ENCODE results near the gene APOL2.
"Not testable (repeated sequence)": the region's sequence is repeated elsewhere in the genome, so short reads cannot be mapped to it uniquely, and the experiment has no call there.

The APOL2 gene

DNA sequence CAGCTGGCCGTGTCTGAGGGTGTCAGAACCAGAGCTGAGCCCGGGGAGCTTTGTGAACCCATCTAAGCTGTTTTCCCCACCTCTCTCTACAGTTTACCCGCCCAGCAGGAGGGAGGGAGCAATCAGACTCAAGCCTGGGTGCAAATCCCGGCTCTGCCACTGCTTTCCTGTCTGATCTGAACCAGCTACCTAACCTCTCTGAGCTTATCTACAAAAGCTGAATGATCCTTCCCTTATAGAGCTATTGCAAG is 252 bp downstream of the APOL2 start:
- no peak for DNase-seq (ENCODE audit: low read depth in 2 of 2)

DNA sequence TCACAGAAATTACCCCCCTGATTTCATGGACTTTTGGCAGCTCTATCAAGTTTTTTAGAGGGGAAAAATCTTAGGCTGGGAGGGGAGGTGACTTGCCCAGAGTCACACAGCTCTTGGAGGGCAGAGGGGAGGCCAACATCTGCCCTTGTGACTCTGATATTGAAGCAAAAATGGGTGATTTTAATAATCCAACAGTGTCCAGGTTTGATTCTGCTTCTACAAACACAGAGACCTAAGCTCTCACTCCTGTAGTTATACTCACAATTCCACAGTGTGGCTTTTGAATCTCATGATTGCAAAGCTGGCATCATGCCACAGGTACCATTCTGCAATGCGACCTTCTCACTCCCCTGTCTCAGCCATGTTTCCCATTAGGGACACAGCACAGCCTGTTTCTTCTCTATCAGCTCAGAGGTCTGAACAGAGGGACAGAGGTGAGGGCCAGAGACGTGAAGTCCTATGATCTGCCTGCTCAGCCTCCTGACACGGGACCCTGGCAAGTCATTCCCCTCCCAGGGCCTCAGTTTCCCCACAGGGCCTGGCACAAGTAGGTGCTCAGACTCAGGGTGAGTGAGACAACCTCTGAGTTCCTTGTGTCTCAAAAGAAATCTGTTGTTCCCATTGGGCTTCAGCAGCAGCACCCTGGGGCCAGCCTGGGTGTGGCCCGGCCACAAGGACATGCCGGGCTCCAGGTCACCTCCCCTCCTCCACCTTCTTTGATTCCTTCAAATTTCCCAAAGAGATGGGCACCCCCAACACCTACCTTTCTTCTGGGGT is 766 bp downstream of the APOL2 start:
- no peak for DNase-seq (ENCODE audit: low read depth in 2 of 2)

DNA sequence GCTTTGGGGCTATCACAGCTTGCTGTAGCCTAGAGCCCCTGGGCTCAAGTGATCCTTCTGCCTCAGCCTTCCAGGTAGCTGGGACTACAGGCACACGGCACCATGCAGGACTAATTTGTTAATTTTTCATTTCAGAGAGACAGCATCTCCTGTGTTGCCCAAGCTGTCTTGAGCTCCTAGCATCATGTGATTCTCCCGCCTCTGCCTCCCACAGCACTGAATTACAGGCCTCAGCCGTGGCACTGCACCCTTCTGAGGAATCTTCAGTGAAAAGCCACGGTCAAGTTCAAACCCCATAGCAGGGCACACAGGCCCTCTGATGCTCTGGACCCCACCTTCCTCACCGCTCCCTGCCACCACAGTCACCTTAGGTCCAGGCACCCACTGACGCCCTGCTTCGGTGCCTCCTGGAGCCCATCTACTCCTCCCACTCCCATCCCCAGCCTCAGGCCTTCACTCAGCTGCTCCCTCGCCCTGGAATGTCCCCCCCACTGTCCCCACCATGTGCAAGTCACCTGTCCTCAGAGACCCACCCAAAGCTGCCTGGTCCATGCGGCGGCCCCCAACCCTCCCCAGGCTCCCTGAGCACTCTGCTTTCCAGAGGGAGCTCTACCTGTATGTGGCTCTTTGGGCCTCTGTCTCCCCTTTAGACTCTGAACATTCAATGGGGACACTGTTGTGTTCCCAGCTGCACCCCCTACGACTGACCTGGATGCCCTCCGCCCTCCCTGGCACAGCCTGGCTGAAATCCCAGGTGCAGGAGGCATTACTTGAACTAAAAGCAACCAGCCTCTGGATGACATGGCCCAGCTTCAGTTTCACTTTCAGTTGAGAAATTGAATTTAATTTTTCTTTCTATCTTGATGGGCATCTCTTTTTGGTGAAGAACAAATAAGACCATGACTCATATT is 1.6 kb downstream of the APOL2 start:
- no peak for DNase-seq (ENCODE audit: low read depth in 2 of 2)

DNA sequence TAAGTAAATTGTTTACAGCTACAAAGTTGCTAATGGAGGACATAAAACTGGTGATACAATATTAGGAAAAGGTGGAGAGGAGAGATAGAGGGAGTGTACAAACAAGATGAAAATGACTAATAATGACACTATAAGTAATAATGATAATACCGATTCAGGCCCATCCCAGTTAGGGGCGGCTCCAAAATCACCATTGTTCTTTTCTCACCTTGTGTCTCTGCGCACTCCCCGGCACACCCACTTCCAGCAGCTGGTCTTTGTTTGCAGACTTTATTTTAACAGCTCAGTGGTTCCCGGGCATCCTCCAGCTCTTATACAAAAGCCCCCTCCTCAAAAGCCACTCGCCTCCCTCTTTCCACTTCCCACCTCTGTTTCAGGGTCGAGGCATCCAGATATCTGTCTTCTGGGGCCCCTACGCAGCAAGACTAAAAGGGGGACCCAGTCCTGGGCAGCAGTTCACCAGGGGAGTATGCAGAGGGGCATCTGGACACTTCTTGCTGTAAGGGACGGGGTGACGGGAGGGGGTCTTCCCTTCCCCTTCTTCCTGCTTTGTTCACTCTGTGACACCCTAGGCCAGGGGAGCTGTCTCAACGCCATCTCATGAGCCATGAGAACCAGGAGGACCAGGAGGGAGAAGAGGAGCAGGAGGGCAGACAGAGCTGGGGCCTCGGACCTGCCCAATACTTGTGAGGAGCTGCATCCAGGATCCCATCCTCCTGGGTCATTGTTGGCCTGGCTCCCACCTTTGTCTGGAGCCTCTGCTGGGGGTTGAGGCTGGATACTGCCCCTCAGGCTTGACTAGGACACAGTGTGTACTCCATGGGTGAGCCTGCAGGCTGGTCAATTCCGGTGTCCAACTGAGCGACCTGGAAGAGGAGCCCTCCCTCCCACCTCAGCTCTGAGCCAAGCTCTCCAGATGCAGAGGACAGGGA is 2.7 kb downstream of the APOL2 start:
- no peak for DNase-seq (ENCODE audit: low read depth in 2 of 2)

DNA sequence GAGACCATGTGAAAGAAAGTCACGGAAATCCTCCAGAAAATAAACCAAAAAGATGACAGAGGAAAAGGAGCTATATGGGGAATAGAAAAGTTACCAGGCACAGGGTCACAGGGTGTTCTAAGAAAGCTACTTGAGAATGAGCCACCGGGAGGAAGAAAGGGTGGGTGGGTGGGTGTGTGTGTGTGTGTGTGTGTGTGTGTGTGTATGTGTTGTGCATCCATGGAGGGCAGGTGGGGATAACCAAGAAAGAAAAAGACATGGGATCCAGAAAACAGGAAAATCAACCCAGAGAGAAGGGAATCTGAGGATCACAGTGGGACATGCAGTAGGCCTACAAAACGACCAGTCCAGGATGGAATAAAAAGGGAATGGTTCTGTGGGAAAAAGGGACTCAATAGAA is 3.7 kb downstream of the APOL2 start:
- no peak for DNase-seq (ENCODE audit: low read depth in 2 of 2)

DNA sequence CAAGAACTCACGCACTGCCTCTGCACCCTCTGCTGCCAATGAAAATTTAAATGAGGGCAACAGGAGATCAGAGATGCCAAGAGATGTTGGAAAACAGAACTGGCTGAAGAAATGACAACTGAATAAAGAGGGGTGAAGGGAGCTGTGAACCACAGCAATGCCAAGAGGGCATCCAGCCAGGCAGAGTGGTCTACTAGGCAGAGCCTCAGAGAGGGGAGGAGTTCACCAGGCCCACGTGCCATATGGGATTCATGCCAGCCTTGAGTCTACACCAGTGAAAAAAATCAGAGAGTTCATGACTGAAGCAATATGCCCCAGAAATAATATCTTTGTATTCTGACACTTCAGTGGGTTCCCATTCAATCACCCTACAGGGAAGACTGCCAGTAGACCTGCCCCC is 4.4 kb downstream of the APOL2 start:
- DNase-seq (ENCODE audit: low read depth in 2 of 2) = no peak

DNA sequence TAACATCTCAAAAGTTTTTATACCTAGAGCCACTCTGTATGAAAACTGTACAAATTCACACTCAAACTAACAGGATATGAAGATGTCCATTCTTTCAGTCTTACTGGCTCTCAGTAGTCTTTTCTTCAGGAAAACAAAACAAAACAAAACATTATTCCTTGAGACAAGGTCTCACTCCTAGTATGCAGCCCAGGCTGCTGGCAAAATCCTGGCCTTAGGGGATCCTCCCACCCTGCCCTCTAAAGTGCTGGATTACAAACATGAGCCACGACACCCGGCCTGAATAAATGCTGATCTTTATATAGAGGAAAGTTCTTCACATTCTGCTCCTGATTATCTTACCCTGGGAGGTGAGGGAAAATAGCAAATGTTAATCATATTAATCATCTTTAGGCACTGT is 5.1 kb downstream of the APOL2 start:
- DNase-seq (ENCODE audit: low read depth in 2 of 2) = no peak

DNA sequence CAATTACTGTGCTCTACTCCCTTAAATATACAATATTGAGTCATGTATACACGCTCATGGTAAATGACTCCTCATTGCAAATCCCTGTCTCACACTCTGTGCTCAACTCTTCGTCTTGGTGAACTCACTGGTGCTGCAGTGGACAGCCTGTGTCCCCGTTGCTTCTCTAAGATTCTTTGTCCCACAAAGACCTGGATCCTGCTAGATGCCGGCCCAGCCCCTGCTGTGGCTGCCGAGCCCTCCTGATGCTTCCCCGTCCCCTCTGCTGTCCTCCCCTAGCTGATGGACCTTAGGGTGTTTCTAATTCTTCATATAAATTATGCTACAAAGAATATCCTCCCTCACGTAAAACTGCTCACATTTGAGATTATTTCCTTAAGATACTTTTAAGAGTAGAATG is 5.5 kb downstream of the APOL2 start:
- no peak for DNase-seq (ENCODE audit: low read depth in 2 of 2)

DNA sequence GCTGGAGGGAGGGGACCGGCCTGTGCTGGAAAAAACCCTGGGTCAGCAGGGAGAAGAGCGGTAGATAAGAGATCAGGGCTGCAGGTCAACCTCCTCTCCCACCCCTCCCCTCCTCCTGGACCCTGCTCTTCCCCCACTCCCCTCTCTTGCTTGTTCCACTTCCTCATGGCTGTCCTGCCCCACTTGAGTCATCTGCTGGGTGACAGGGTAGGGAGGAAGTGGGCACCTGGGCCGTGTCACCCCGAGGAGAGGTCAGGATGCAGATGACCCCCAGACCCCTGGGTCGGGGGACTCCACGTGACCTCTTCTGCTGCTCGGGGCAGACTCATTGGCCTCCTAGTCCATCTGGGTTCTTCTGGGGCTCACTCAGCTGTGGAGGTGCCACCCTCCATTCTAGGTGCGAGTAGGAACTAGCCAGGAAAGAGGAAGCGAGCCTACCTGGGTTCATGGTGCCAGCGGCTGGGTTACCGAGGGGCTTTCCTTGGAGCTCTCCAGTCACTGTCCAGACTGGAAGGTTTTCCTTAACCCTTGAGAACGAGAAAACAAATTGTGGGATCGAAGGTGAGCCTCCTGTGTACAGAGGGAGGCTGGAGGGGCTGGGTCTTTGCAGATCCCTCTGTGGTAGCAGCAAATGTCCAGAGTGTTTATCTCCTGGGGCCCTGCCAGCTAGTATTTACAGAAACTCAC is 6.5 kb downstream of the APOL2 start:
- no peak for DNase-seq (ENCODE audit: low read depth in 2 of 2)

DNA sequence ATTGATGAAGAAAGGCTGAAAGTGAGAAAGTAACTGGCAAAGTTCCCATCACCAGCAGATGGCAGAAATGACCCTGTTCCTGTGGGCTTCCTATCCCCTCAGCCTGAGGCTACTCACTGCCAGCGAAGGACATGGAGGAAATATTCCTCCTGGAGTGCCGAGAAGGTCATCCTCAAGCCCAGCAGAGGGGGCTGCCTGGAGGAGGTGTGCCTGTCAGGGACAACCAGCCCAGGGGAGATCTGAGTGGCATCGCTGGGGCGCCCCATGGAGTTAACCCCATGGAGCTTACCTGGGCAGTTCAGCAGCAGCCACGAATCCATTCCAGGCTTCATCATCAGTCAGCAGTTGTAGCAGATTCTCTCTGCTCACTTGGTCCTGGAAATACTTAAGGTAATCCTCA is 8.3 kb downstream of the APOL2 start:
- DNase-seq (ENCODE audit: low read depth in 2 of 2) = not testable (repeated sequence)

DNA sequence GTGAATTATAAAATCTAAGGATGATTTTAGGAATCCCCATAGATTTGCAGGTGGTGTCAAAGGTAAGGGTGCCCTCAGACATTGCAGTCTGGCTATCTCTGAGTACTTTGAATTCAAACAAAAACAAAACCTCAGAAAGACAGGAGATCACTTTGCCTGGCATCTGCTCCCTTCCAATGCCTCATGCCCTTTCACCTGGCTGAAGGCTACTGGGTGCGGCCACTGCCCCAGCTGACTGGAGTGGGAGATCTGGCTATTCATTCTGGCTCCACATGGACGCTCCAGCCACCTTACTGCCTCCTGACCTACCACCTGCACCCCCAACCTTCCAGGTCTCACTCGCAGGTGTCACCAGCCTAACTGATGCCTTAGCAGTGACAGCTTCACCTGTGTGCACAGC is 9.7 kb downstream of the APOL2 start:
- DNase-seq (ENCODE audit: low read depth in 2 of 2) = not testable (repeated sequence)

DNA sequence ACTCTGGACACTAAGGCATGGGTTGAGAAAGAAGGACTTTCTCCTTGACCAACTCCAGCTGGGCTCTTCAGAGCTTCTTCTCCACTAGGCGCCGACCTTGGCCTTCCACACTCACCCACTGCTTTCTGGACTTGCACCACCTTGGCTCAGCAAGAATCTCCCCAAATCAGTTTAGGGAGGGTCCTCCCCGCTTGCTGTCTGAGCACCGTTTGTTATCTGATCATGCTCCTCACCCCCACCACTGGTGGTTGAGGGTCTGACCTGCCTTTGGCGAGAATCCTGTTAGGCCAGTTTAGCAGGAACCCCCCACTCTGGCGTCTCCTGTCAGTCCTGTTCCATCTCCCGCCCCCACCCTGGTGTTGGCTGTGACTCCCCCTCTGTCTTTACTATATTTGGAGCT is 10.4 kb downstream of the APOL2 start:
- DNase-seq (ENCODE audit: low read depth in 2 of 2) = no peak

DNA sequence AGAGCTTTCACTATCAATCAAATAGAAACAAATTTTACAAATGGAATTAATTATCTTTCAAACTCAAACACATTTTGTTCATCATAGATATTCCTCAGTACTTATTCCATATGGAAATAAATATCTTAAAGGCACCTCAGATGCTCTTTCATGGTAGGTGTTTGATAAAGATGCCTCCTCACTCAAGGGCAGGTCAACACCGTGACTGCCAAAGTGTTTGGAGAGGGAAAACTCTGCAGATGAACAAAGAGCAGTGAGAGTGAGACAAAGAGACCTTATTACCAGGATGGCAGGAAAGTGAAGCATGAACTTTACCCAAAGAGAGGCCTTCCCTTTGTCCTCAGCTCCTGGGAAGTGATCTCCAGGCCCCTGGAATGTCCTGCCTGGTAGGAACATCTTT is 11.0 kb downstream of the APOL2 start:
- DNase-seq (ENCODE audit: low read depth in 2 of 2) = not testable (repeated sequence)

DNA sequence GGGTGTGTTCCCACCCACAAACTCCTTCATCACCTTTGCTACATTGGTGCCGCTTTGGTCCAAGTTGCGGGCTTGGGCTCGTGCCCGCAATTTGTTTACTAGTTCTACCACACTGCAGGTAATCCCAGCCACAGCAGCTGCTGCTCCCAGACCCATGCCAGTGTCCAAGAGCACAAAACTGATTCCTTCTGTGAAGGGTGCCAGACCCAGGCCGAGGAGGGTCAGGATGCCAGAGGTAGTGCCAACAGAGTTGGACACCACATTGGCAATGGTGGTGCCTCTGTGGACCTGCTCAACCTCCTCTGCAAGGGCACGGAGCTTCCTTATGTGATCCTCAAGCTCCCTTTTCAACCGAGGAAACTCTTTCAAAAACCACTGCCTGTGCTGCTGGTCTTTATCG is 11.5 kb downstream of the APOL2 start:
- DNase-seq (ENCODE audit: low read depth in 2 of 2) = no peak

DNA sequence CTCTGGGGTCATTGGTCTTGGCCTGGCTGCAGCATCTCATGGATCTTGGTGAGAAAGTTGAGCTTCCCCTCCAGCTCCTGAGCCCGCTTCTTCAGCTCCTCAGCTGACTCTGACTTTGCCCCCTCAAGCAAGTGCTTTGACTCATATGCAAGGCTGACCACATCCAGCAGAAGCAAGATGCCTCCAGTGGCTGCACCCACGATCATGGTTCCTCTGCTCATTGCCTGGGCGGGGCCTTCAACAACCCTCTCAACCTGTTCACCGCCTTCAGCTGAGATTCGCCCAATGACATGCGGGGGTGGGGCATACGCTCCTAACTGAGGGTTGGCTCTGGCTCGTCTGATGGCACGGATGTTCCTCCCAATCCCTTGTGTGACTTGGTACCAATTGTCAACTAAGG is 11.9 kb downstream of the APOL2 start:
- no peak for DNase-seq (ENCODE audit: low read depth in 2 of 2)

DNA sequence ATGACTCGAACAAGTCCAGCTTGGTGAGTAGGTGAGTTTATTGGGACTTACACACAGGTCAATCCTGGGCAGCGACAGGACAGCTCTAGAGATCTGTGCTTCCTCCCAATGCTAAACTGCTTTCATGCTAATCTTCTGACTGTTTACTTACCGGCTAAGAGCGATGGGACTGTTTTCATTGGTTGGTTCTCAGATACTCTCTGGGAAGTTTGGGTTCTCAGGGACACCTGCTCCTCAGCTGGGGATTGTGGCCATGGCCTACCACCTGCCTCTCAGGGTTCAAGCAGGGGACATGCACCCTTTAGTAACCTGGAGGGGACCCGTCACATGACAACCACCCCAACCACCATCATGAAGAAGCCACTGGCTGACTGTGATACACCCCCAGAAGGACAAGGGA is 13.1 kb downstream of the APOL2 start:
- DNase-seq (ENCODE audit: low read depth in 2 of 2) = no peak

DNA sequence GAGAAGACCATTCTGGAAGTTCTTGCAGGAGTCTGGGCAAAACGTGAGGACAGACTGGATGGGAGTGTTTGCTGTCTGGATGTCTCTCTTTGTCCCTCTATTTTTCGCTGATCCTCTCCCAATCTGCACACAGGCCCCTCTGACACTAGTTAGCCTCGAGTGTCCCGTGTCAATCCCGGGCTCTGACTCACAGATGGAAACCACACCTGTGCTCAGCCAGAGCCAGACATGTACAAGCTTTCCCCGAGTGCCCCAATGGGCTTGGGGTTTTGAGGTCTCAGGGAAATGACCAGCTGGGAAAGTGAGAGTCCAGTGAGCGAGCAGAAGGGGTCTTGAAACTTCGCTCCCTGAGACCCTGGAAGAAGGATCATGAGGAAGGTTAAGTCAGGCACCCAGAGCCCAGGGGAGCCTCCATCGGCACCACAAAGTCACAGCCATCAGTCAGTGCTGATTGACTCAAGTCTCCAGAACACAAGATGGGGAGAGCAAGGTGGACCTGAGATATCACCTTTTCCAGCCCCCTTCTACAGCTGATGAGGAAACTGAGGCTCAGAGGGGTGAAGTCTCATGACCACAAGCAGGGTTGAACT is 13.9 kb downstream of the APOL2 start:
- DNase-seq (ENCODE audit: low read depth in 2 of 2) = no peak

DNA sequence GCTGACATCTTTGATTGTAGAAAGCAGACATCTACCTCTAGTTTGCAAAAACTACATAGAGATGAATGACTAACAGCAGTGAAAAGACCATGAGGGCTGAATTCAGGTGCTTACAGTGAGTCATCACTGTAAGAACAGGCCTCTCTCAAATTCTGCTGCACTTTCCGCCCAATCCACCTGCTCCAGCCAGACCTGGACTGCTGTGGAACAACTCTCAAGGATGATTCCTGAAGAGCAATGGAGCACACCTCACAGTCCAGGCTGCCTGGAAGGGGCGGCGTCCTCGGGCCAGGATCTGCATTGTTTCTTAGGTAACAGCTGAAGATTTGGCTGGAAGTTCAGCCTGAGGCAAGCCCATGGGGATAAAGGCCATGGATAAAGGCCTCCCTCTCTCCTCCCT is 15.1 kb downstream of the APOL2 start:
- DNase-seq (ENCODE audit: low read depth in 2 of 2) = no peak

DNA sequence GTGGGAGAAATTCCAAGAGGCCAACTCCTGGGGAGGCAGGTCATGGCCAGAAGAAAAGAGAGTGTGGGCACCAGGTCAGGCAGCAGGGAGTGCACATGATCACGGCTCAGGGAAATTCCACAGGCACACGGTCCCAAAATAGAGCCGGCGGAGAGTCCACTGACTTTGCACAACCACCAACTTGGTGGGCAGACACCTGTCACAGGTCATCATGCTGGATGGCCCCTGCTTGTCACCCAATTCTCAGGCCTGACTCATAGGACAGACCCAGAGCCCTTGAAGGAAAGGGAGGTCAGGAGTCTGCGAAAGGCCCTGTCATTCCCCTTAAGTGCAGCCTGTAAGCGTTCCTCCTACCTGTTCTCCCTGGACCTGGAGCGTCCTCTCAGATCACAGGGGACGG is 15.8 kb downstream of the APOL2 start:
- DNase-seq (ENCODE audit: low read depth in 2 of 2) = no peak

DNA sequence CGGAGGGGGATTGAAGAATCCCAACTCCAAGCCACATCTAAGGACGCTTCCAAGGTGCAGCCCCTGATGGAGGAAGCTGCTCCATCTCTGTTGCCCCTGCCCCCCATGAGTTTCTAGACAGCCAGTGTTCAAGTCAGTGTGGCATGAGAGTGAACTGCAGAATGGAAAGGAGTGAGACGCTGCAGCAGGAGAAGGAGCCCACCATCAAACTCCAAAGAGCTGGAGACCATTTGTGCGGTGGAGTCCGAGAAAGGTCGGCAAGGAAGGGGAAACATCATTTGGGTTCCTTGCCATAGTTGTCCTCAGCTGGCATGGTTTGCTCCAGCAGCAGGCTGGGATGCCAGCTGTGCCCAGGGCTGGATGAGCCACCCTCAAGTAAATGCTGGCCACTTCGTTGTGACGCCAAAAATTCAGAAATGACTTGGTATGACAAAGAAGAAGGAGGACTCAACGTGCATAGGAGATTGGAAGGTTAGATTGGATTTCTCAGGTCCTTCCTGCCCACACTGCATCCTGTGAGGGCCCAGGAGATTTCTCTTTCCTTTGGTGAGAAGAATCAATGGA is 16.4 kb downstream of the APOL2 start:
- DNase-seq (ENCODE audit: low read depth in 2 of 2) = no peak
